ENCODE results near the gene OR13C4. TPM values are rescaled to one million over a fixed set of nuclear protein-coding genes. Genes with fewer than 3 reads are reported as not detected.
"Not testable (repeated sequence)": the region's sequence is repeated elsewhere in the genome, so short reads cannot be mapped to it uniquely, and the experiment has no call there.

The OR13C4 gene
- total RNA-seq, result not detected
- long read RNA-seq, result 0 reads

GRCh38 chr9:104527109-104527508 is at the start of gene OR13C4:
OR13C4 (minus strand) TSS chr9:104527209; CDS start chr9:104527209, 0 bp downstream.
- intact Hi-C loops (cut with DNase I), result no loop called here

GRCh38 chr9:104575456-104575855 is 48.4 kb upstream of the OR13C4 start:
- ATAC-seq (no peak), DNase-seq (no peak)
- intact Hi-C loops (cut with DNase I), result no loop called here

More at GRCh38 chr9:104527109-104527508, at the start of gene OR13C4:
- DNase-seq, result no peak
- no peak for ATAC-seq

GRCh38 chr9:104572612-104573011 is 45.6 kb upstream of the OR13C4 start:
- intact Hi-C loops (cut with DNase I), result no loop called here
- ATAC-seq (no peak), DNase-seq (no peak)

GRCh38 chr9:104568868-104569267 is 41.9 kb upstream of the OR13C4 start, which contains the start of gene OR13C8:
OR13C8 (plus strand) TSS chr9:104569168; CDS start chr9:104569168, 0 bp downstream.
- DNase-seq (no peak), ATAC-seq (no peak)
- intact Hi-C loops (cut with DNase I), result no loop called here

GRCh38 chr9:104564358-104564757 is 37.3 kb upstream of the OR13C4 start:
- DNase-seq (no peak), ATAC-seq (no peak)
- intact Hi-C loops (cut with DNase I), result no loop called here

- DNase-seq, result no peak
- intact Hi-C loops (cut with DNase I), result loop anchor here in 1 of 2 donors (10.0 kb wide), 1 partner anchor 58 kb away; the partner anchor contains the start of gene OR13C9
- no peak for ATAC-seq
Observed at GRCh38 chr9:104556830-104557634, 30.0 kb upstream of the OR13C4 start.

- ATAC-seq, result no peak
- intact Hi-C loops (cut with DNase I), result loop anchor here in 1 of 2 donors (10.0 kb wide), 1 partner anchor 59 kb away; the partner anchor contains the start of gene OR13C9
Observed at GRCh38 chr9:104555521-104555920, 28.5 kb upstream of the OR13C4 start.

GRCh38 chr9:104553261-104553660 is 26.3 kb upstream of the OR13C4 start:
- DNase-seq (no peak), ATAC-seq (no peak)
- intact Hi-C loops (cut with DNase I), result loop anchor here in 1 of 2 donors (10.0 kb wide), 1 partner anchor 62 kb away; the partner anchor contains the start of gene OR13C9

More at GRCh38 chr9:104555521-104555920, 28.5 kb upstream of the OR13C4 start:
- DNase-seq, result no peak

GRCh38 chr9:104544644-104545043 is 17.6 kb upstream of the OR13C4 start:
- no peak for DNase-seq
- ATAC-seq, result no peak
- intact Hi-C loops (cut with DNase I), result no loop called here

- intact Hi-C loops (cut with DNase I), result no loop called here
- DNase-seq (no peak), ATAC-seq (no peak)
Observed at GRCh38 chr9:104539275-104539674, 12.3 kb upstream of the OR13C4 start.

GRCh38 chr9:104536756-104537155 is 9.7 kb upstream of the OR13C4 start, which contains the start of gene OR13C3:
OR13C3 (minus strand) TSS chr9:104536856; CDS start chr9:104536723, 133 bp downstream.
- intact Hi-C loops (cut with DNase I), result no loop called here
- ATAC-seq, result no peak
- DNase-seq, result no peak

GRCh38 chr9:104520241-104520640 is 6.8 kb downstream of the OR13C4 start:
- intact Hi-C loops (cut with DNase I); DNase-seq; ATAC-seq: not testable (repeated sequence)

GRCh38 chr9:104514901-104515300 is 12.1 kb downstream of the OR13C4 start:
- ATAC-seq (no peak), DNase-seq (no peak)
- intact Hi-C loops (cut with DNase I), result no loop called here

- DNase-seq, result no peak
- intact Hi-C loops (cut with DNase I), result no loop called here
- no peak for ATAC-seq
Observed at GRCh38 chr9:104506565-104506964, 20.4 kb downstream of the OR13C4 start.

GRCh38 chr9:104503963-104504362 is 23.0 kb downstream of the OR13C4 start, which contains the start of gene OR13F1:
OR13F1 (plus strand) TSS chr9:104504263; CDS start chr9:104504263, 0 bp downstream.
- DNase-seq, result no peak
- intact Hi-C loops (cut with DNase I), result no loop called here
- ATAC-seq, result no peak

GRCh38 chr9:104503440-104503839 is 23.6 kb downstream of the OR13C4 start:
- intact Hi-C loops (cut with DNase I), result no loop called here

GRCh38 chr9:104494808-104495207 is 32.2 kb downstream of the OR13C4 start:
- intact Hi-C loops (cut with DNase I), result no loop called here
- DNase-seq (no peak), ATAC-seq (no peak)

More at GRCh38 chr9:104503440-104503839, 23.6 kb downstream of the OR13C4 start:
- ATAC-seq, result no peak
- DNase-seq, result no peak

GRCh38 chr9:104485014-104485413 is 42.0 kb downstream of the OR13C4 start:
- intact Hi-C loops (cut with DNase I), result no loop called here
- no peak for ATAC-seq

GRCh38 chr9:104482921-104483570 is 44.0 kb downstream of the OR13C4 start:
- DNase-seq, result no peak
- no peak for ATAC-seq
- intact Hi-C loops (cut with DNase I), result no loop called here

More at GRCh38 chr9:104485014-104485413, 42.0 kb downstream of the OR13C4 start:
- no peak for DNase-seq
